ENCODE results near the gene ZCCHC14. TPM values are rescaled to one million over a fixed set of nuclear protein-coding genes. Genes with fewer than 3 reads are reported as not detected.

The ZCCHC14 gene
- total and polyA plus RNA-seq, 2 of the 13 experiments (the other 11 are each of a cell fraction or from before 2014, with no cell fraction given) = 12.4 to 12.5 TPM

DNA sequence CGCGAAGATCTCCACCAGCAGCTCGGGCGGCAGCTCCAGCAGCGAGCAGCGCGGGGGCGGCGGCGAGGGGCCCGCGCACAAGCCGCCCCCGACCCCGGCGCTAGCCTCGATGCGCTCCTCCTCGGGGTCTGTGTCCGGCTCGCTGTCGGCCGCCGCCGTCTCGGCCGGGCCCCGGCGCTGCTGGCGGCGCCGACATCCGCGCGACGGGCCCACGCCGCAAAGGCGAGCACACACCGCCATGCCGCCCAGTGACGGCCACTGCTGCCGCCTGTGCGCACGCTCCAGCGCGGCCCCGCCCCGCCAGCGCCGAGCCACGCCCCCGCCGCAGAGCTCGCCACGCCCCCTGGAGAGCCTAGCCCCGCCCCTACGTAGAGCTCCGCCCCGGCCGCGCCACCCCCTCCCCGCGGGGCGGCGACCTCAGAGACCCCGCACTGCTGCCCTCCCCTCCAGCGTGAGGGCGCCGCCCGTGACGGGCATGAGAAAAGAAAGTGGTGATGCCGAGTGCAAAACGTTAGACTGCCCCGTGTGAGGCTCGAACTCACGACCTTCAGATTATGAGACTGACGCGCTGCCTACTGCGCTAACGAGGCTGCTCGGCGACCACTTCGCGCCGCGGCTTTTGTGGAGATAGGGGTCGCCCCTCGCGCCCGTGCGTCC lies 109.2 kb downstream of the ZCCHC14 start, which contains the start of gene FBXO31 (continued):
- TF ChIP-seq ARNTL (CRISPR knock-in tag; IDR thresholded peaks at IDR 0.05) = peak; percentile 79
- TF ChIP-seq ZNF878 (CRISPR knock-in tag; IDR thresholded peaks at IDR 0.05) = 0 out of 2 replicates have a peak, but pooled peaks have one; percentile 43
- TF ChIP-seq FOXM1 (CRISPR knock-in tag; IDR thresholded peaks at IDR 0.05) = 0 out of 2 replicates have a peak, but pooled peaks have one; percentile 43
- no peak; the same call in 1 of the 2 replicates for TF ChIP-seq REL (CRISPR knock-in tag; conservative IDR thresholded peaks at IDR 0.05)
- TF ChIP-seq TEAD2 (CRISPR knock-in tag; IDR thresholded peaks at IDR 0.05) = no peak
- TF ChIP-seq XRCC5 (optimal IDR thresholded peaks at IDR 0.05; ENCODE audit: low read length) = peak; percentile 65
- TF ChIP-seq SMAD1 (CRISPR knock-in tag; IDR thresholded peaks at IDR 0.05; ENCODE audit: borderline replicate concordance, low read depth) = peak; percentile 90; the same call in 1 of the 2 replicates
- peak; percentile 74; the same call in 1 of the 2 replicates for TF ChIP-seq ELK4 (CRISPR knock-in tag; IDR thresholded peaks at IDR 0.05; ENCODE audit: borderline replicate concordance)
- TF ChIP-seq MXD1 (CRISPR knock-in tag; IDR thresholded peaks at IDR 0.05) = no peak
- TF ChIP-seq ZNF232 (CRISPR knock-in tag; IDR thresholded peaks at IDR 0.05; ENCODE audit: borderline replicate concordance) = 0 out of 2 replicates have a peak, but pooled peaks have one; percentile 42
- no peak; the same call in 1 of the 2 replicates for TF ChIP-seq WIZ (CRISPR knock-in tag; IDR thresholded peaks at IDR 0.05)
- no peak; the same call in 1 of the 2 replicates for TF ChIP-seq SIN3A (IDR thresholded peaks at IDR 0.05; ENCODE audit: borderline replicate concordance, low read depth, low read length)
- TF ChIP-seq TAF1 (CRISPR knock-in tag; IDR thresholded peaks at IDR 0.05) = no peak; the same call in none of the 2 replicates
- TF ChIP-seq ZNF709 (CRISPR knock-in tag; IDR thresholded peaks at IDR 0.05) = 0 out of 2 replicates have a peak, but pooled peaks have one; percentile 72
- TF ChIP-seq THAP11 (CRISPR knock-in tag; IDR thresholded peaks at IDR 0.05) = peak; percentile 82
- TF ChIP-seq, protein P1, sequence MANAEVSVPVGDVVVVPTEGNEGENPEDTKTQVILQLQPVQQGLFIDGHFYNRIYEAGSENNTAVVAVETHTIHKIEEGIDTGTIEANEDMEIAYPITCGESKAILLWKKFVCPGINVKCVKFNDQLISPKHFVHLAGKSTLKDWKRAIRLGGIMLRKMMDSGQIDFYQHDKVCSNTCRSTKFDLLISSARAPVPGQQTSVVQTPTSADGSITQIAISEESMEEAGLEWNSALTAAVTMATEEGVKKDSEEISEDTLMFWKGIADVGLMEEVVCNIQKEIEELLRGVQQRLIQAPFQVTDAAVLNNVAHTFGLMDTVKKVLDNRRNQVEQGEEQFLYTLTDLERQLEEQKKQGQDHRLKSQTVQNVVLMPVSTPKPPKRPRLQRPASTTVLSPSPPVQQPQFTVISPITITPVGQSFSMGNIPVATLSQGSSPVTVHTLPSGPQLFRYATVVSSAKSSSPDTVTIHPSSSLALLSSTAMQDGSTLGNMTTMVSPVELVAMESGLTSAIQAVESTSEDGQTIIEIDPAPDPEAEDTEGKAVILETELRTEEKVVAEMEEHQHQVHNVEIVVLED (CRISPR knock-in tag; IDR thresholded peaks at IDR 0.05; ENCODE audit: borderline replicate concordance) = peak; percentile 86
- TF ChIP-seq HBP1 (CRISPR knock-in tag; IDR thresholded peaks at IDR 0.05; ENCODE audit: low read depth) = peak; percentile 56; the same call in 1 of the 2 replicates
- TF ChIP-seq PCBP1 (IDR thresholded peaks at IDR 0.05; ENCODE audit: borderline replicate concordance, low read depth, low read length) = no peak
- no peak for TF ChIP-seq NR3C1 (CRISPR knock-in tag; IDR thresholded peaks at IDR 0.05)
- TF ChIP-seq MED13 (CRISPR knock-in tag; IDR thresholded peaks at IDR 0.05) = peak; percentile 85; the same call in 1 of the 2 replicates
- peak; percentile 83; the same call in 1 of the 2 replicates for TF ChIP-seq MEIS1 (CRISPR knock-in tag; IDR thresholded peaks at IDR 0.05; ENCODE audit: borderline replicate concordance)
- no peak for TF ChIP-seq ELF4 (CRISPR knock-in tag; IDR thresholded peaks at IDR 0.05; ENCODE audit: borderline replicate concordance)
- TF ChIP-seq NR1H2 (CRISPR knock-in tag; IDR thresholded peaks at IDR 0.05; ENCODE audit: borderline replicate concordance, low read depth) = peak; percentile 27; the same call in 1 of the 2 replicates
- TF ChIP-seq ZNF180 (CRISPR knock-in tag; IDR thresholded peaks at IDR 0.05; ENCODE audit: borderline replicate concordance, low read depth) = peak; percentile 96
- no peak for TF ChIP-seq ZNF496 (CRISPR knock-in tag; IDR thresholded peaks at IDR 0.05; ENCODE audit: insufficient replicate concordance)

Data from HepG2 (cell line).